PFSK-1 (cell line): ENCODE data around the gene PROM1.

Source experiments
- FOXP2 ChIP-seq: optimal IDR thresholded peaks from 2 replicates; pipeline ENCODE3; 2011; ENCODE audit warnings: borderline replicate concordance, control low read depth, inconsistent platforms; ENCODE audit not compliant: insufficient read depth; ENCODE audit errors: extremely low read length, extremely low read depth
- POLR2AphosphoS5 ChIP-seq: IDR thresholded peaks from 2 replicates; pipeline ENCODE4 v1.6.1; 2012; ENCODE audit warnings: low read depth, mild to moderate bottlenecking, control low read depth, low read length, moderate library complexity
- REST ChIP-seq, 2 experiments: IDR thresholded peaks; 2 replicates each; pipeline versions ENCODE4 v1.6.1 to v1.8.0; 2011 to 2012; ENCODE audit warnings: low read depth in 2 of 2, low read length in 2 of 2, control low read depth in 1 of 2, inconsistent platforms in 1 of 2, mild to moderate bottlenecking in 1 of 2, moderate library complexity in 1 of 2; ENCODE audit not compliant: insufficient read depth in 1 of 2
- SIN3A ChIP-seq: IDR thresholded peaks from 2 replicates; pipeline ENCODE4 v1.6.1; 2012; ENCODE audit warnings: mild to moderate bottlenecking, low read length, moderate library complexity, borderline replicate concordance; ENCODE audit not compliant: insufficient read depth
- TAF1 ChIP-seq: IDR thresholded peaks from 2 replicates; pipeline ENCODE4 v1.6.1; 2012; ENCODE audit warnings: low read length, control low read depth, borderline replicate concordance; ENCODE audit not compliant: insufficient read depth

GRCh38 chr4:15945516-15945915 lies 138.3 kb downstream of the PROM1 start:
- TF ChIP-seq POLR2AphosphoS5 (no peak), REST (IDR thresholded peaks at IDR 0.05; ENCODE audit: insufficient read depth in 1 of 2, low read depth in 2 of 2, low read length in 2 of 2) (no peak), TAF1 (no peak), SIN3A (no peak), FOXP2 (no peak)
